Stimulated activated CD4-positive, alpha-beta T cell treated with anti-CD3 and anti-CD28 coated beads, Interleukin-15, amount 100 ng/mL, for 24 hours (primary cell): ENCODE results near the gene ARPC5.
"Not testable (repeated sequence)": the region's sequence is repeated elsewhere in the genome, so short reads cannot be mapped to it uniquely, and the experiment has no call there.

Experiments
- DNase-seq: peaks from one replicate; pipeline ENCODE4 v3.0.0-alpha.2; 2020

Gene ARPC5

GRCh38 chr1:183635606-183636333, at the start of gene ARPC5:
ARPC5 (minus strand) TSS chr1:183635783; CDS start chr1:183635659, 124 bp downstream.
- peak; percentile 97 for DNase-seq

DNA sequence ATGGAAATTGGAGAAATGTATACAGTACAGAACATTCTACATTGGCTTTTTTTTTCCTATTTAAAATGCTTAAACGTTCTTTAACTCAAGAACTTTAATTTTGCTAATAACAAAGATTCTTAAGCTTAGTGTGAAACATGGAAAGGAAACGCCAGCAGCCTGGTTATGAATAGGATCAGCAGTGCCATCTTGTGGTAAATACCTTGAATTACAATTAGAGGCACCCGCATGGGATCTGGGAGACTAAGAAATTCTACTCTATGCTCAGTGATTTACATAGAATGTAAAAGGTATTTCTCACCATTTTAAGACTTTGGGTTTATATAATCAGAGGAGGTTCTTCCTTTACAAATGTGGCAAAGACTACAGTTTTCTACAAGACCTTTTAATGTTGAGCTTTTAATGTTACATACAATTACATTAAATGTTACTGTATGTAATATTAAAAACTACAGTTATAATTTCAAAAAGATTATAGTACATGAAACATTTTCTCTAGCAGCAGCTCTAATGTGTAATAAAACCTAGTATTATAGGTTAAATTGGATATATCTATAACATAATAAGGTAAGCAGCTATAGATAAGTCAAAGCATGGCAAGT, 49.6 kb upstream of the ARPC5 start:
- peak; percentile 19 for DNase-seq

DNA sequence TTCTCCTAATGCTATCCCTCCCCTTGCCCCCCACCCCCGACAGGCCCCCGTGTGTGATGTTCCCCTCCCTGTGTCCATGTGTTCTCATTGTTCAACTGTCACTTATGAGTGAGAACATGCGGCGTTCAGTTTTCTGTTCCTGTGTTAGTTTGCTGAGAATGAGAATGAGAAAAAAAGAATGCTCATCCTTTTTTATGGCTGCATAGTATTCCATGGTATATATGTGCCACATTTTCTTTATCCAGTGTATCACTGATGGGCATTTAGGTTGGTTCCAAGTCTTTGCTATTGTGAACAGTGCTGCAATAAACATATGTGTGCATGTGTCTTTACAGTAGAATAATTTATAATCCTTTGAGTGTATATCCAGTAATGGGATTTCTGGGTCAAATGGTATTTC, 43.8 kb upstream of the ARPC5 start:
- not testable (repeated sequence) for DNase-seq

- DNase-seq, result no peak
Measured at GRCh38 chr1:183678819-183679218, 43.2 kb upstream of the ARPC5 start.

GRCh38 chr1:183676586-183677189, 41.1 kb upstream of the ARPC5 start:
- no peak for DNase-seq

GRCh38 chr1:183675883-183676585, 40.5 kb upstream of the ARPC5 start:
- no peak for DNase-seq

DNA sequence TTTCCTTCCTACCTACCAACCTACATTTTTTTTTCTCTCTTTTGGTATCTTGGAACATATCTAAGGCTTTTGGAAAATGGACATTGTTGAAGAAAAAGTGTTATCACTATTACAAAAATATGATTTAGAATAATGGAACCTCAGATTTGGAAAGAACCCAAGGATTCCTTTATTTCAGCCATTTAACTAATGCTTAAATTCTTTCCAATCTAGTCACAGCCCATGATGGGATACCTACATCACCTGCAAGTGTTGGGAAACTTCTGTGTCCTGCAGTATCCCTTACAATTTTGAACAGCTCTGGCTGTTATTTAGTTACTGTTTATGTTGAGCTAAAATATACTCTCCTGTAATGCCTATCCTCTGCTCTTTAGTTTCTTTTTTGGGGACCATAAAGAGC, 39.8 kb upstream of the ARPC5 start:
- no peak for DNase-seq

- DNase-seq, result no peak
Measured at GRCh38 chr1:183674886-183675285, 39.3 kb upstream of the ARPC5 start.

DNA sequence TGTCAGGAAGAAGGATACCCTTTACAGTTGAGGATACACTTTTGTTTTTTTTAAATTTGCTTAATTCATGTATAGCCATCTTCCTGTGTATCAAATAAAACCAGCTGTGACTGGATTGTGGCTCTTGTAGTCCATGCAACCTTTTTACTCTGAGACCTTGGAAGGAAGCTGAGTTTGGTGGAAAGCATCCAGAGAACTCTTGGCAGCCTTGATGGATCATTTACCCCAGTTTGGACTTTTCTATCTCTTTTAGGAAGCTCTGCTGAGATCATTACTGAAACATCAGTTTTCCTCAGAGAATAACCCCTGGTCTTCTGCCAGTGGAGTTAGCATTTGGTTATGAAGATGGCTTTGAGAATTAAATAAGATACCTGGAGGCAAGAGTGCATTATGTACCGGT, 38.8 kb upstream of the ARPC5 start:
- DNase-seq, result no peak

DNA sequence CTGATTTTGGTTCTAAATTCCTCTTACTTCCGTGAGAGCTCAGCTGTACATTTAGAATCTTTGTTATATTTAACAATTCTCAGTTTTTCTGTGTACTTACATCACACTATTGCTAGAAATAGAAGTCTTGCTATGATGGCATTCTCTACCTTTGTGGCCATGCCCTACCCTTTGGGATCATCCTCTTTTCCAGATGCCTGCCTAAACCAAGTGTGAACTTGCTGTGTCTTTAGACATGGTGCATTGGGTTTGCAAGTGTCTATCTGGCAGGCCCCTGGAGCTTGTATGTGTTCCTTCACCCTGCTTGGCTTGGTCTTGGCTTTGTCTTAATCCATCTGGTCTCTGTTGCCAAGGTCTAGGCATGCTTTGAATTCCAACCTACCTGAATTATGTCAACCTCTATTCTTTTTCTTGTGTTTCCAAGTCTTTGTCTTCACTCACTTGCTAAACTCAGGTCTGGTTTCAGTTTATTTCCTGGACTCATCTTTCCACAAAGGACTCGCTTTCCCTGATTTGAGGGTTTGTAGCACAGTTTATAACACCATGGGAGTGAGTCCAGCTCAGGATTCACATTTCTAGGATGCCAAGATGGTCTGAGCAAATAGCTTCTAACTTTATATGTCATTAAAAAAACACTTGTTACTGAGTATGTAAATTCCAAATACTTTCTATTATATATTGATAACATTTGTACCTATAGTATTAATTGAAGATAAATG, 38.2 kb upstream of the ARPC5 start:
- no peak for DNase-seq

DNA sequence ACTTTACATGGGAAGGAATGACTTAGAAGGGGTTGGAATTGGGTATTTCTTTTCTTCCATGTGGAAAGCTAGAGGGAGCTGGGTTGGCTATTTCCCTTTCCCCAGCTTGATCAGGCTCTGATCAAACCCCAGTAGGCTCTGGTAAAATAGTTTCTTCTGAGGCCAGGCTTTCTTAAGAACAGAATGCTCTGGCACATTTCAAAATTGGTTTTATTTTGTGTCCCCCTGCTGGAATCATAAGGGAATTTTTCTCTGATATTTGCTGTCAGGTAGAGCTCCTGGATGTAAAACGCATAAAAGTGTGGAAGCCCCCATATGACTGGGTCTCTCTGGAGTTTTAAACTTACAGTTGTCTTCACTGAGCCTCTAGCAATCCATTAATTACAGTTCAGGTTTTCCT, 34.6 kb upstream of the ARPC5 start:
- no peak for DNase-seq

DNA sequence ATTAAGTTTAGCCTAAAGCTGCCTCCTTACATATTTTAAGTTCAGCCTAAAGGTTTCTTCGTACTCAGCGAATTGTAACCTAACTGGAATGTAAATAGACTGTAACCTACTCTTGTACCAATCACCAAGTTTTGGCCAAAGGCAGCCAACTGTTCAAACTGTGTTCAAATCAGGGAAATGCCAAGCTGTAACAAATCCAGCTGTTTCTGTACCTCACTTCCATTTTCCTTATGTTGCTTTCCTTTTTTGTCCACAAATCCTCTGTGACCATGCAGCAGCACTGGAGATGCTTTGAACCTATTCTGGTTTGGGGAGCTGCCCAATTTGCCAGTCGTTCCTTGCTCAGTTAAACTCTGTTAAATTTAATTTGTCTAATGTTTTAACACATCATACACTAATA, 20.8 kb upstream of the ARPC5 start:
- no peak for DNase-seq

DNA sequence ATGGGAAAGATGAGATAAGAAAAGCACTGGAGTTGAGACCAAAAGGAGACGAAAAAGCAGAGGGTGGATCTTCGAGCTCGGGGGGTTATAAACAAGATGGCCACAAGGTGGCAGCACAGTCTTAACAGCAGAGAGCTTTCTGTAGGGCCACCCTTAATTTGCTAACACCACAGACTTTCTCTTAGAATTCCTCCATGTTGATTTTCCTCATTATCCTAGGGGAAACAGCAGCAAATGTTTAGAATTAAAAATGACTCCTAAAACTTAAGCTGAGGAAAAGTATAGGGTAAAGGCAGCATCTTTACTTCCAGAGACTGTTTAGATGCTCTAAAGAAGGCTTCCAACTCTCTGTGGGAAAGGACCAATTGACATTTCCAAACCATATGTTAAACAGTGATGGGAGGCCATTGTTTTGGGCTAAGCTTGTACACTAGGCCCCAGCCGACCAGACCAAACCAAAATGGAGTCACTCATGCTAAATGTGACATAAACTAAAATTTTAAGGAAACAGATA, 20.0 kb upstream of the ARPC5 start:
- DNase-seq, result peak; percentile 82

DNA sequence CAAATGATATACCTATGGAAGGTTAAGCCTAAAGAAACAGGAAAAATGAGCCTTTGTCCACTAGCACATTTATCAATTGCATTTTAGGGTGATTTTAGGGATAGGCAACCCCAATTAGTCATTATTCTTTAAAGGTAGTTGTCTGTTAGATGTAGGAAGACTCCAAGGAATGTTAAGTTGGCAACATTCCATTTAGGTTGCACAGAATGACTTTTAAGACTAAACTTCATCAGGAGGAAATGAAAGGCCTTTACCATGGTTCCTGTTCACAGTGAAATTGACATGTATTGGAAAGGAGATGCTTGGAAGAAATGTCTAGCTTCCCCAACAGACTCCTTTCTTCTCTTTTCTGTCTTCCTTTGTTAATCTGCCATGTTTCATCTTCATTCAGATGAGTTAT, 19.1 kb upstream of the ARPC5 start:
- no peak for DNase-seq

GRCh38 chr1:183653876-183654451, 18.4 kb upstream of the ARPC5 start:
- DNase-seq, result no peak

DNA sequence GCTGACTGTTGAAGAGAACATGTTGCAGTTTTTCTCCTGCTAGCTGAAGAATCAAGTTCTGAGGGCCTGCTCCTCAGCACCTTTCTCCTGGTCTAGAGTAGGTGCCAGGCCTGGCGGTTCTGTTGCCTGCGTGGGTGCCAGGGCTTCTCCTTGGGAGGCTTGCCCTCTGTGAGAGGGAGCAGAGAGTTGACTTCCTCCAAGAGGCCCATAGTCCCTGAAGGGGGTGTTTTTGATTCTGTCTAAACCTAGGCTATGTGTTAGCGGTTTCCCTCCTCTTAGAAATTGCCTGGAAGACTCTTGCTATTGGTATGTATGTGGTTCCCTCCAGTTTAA, 17.8 kb upstream of the ARPC5 start:
- DNase-seq, result no peak

GRCh38 chr1:183652547-183653461, 17.2 kb upstream of the ARPC5 start, which contains the start of gene APOBEC4:
APOBEC4 (minus strand) TSS chr1:183653316; CDS start chr1:183648781, 4,535 bp downstream.
- DNase-seq, result peak; percentile 6

DNA sequence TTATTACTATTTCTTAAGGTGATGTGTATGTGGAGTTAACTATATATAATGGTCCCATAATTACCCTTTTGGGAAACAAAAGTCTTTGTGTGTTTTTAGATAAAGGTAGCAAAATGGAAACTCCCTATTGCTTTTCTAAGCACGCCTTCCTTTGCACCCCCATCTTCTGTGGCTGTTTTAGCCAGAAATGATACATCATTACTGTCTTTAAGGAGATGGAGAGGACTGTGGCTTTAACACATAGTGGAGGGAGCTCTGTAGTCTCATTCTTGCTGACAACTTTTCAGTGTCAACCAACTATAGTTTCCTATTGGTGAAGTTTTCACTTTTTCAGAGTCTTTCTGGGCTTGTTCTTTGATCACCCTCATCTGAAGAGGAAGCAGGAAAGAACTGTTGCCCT, 16.5 kb upstream of the ARPC5 start:
- DNase-seq, result peak; percentile 32

DNA sequence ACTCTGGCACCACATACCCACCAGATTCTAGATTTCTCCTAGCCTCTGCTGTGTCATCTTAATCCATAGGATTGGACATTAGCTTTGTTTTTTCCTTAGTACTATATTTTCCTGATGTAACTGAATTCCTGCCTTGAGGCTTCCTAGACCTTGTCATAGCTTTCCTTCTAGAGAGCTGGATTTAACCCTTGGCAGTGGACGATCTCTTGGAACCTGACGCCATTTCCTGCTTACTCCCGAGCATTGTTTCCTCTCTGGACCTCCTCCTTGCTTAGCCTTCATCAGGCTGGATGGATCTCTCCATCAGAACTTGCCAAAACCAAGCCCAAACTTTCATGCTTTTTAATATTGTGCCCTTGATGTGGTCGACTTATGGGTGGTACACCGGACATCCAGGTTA, 16.0 kb upstream of the ARPC5 start:
- DNase-seq, result no peak

GRCh38 chr1:183648042-183648441, 12.5 kb upstream of the ARPC5 start:
- no peak for DNase-seq

DNA sequence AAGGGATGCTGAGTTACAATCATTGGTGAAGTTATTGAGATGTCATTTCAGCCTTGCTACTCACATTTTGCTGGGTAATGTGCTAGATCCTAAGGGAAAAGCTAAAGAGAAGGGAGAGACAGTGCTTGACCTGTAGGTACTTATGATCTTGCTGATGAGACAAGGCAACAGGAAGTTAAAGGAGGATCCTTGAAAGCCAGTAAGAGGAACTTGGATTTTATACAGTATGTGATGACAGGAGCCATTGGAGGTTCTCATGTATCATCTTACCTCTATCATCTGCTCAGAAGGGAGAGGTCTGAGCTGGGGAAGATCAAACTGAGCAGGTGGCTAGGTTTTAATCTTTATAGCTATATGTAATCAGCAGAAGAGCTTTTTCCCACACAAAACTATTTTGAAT, 11.2 kb upstream of the ARPC5 start:
- no peak for DNase-seq
